Measurements from ENCODE around the gene PLCB4.

Gene PLCB4

DNA sequence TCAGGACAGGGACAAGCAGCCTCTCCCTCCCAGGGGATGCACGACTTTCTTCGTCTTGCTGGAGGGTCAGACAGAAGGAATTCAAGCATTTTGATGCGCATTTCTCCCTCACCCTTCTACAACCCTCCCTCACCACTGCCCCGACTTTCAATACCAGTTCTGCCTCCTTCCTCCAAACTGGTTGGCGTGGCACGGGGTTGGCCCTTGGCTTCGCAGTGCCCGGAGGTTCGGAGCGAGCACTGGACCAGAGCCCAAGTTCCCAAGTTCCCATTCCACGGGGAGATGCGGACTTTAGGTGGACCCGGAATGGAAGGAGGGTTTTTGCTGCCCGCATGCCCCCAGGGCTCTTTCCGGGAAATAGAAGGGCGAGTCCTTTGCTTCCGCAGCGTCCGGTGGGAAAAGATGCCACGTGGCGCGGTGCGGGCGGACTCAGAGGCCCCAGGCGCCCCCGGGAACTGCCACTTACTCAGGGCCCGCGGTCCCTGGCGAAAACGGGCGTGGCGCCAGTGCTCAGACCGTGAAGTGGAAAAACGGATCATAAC is 437.5 kb downstream of the PLCB4 start:
- DNase-seq: no peak

DNA sequence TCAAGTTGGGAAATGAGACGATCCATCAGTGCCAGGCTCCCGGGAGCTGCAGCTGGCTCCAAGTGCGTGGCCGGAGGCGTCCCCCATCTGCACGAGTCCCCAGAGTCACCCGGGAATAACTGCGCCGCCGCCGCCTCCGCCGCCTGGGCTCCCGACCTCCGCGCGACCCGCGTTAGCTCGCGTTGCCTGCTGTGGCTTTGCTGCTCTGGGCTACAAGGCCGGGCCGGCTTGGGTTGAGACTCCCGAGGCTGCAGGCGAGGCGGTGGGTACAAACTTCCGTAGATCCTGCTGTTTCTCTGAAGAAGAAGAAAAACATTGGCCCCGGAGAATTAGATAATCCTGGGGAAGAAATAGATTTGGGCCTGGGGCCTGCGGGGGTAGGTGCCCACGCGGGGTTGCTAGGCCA is 438.1 kb downstream of the PLCB4 start:
- no peak for DNase-seq

DNA sequence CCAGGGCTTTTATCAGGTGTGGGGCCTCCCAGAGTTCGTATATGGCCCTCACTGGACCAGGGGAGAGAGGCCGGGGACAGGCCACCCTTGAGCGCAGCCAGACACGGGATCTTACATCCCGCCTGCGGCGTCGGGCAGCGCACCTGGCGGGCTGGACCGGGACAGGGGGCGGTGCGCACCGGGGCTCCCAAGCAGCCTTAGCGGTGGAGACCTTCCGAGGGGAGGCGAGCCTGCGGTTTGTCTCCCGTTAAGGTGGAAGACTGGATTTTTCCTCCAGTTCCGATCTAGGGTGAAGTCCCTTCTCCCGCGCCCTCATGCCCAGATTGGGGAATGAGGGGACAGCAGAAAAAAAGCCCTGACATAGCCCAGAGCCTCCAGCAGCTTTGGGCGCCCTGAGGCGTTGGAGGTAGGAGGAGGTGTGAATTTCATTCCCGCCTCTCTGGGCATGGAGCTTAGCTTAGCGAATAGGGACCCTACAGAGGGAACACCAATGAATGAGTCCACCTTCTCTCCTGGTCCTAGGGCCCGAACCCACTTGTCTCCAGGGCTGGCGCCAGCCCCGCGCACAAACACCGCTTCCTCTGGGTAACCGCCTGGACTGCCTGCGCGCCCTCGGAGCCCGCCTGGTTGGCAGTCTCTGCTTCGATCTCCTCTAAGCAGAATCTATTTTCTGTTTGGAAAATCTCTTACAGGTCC is 438.8 kb downstream of the PLCB4 start:
- no peak for DNase-seq

DNA sequence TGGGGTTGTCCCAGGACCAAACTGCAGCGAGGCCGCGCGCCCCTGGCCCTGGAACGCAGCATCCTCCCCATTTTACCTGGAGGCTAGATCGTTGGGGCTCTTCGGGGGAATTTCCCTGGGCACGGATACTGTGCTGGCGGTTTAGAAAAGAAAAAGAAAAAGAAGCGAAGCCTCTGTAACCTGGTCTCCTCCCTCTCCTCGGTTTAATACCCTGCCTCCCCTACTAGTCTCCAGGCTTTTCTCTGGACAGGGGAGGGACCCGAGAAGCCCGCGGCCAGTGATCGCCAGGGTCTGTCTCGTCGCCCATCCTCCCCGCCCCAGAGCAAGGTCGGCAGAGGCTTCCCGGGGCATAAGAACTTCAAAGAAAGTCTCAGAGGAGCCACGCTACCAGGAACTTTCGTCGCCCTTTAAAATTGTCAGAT is 439.4 kb downstream of the PLCB4 start:
- DNase-seq: no peak

DNA sequence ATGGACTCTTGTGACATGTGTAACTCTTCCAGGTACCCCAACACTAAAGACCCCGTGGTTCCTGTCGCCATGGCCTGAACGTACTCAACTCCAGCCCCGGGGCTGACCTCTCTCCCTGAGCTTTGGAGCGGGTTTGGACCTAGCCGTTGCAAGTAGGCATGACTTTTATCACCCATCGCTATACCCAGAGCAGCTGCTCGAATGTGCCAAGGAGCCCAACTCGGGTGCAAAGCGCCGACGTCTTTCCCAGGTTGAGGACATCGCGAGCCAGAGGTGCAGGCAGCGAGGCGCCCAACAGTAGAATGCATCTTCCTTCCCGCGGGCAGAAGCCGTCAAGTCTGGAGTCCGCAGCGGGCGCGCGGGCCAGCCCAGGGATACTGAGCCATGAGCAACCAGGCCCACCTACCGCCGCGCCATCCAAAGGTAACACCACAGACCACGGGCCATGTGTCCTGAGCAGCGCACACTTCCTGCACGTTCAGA is 439.9 kb downstream of the PLCB4 start:
- no peak for DNase-seq

DNA sequence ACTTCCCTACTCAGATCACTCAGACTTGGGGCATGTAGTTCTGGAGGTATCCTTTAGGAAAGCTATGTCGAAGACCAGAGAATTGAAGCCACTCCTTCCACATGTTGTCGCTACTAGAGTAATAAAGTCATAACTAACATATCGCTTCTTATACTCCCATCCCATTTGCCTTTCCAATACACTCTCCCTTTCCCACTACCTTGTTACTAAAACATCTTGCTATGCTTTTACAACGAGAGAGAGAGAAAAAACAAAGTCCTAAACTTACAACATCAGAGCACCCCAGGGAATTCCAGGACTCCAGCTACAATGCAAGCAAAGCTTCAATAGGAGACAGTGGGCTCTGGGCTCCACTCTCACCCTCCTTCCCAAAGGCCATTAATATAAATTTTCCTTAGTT is 440.4 kb downstream of the PLCB4 start:
- DNase-seq: no peak

DNA sequence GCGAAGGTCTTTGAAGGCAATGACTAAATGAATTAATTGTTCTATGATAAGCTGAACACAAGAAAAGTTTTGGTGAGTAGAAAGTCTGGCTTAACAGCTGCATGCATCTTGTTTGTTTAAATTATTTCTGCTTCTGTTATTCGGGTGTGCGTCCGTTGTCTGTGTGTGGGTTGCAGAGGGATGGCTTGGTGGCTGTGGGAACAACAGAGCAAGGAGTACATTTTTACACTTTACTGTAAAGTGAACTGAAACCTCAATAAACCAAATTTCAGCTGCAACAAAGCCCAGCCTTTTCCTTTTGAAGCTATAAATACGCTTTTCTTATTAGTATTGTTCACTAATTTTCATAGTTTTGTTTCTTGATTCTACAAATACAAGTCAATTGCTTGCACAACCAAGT is 442.0 kb downstream of the PLCB4 start:
- no peak for DNase-seq

DNA sequence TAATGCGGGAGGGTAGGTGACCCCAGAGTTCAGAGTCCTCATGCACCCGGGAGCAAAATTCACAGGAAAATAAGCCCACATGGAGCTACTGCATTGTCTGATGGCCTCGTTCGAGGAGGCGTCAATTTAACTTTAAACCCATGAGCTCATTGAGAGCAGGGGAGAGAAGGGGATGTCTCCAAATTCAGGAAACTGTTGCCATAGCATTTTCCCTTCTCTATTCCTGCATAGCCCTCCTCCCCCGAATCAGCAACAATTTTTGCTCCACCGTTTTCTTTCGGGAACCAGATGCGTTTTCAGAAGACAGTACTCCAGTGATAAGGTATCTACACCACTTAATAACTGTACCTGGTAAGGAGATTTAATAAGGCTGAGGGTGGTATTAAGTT is 445.2 kb downstream of the PLCB4 start:
- DNase-seq: no peak

DNA sequence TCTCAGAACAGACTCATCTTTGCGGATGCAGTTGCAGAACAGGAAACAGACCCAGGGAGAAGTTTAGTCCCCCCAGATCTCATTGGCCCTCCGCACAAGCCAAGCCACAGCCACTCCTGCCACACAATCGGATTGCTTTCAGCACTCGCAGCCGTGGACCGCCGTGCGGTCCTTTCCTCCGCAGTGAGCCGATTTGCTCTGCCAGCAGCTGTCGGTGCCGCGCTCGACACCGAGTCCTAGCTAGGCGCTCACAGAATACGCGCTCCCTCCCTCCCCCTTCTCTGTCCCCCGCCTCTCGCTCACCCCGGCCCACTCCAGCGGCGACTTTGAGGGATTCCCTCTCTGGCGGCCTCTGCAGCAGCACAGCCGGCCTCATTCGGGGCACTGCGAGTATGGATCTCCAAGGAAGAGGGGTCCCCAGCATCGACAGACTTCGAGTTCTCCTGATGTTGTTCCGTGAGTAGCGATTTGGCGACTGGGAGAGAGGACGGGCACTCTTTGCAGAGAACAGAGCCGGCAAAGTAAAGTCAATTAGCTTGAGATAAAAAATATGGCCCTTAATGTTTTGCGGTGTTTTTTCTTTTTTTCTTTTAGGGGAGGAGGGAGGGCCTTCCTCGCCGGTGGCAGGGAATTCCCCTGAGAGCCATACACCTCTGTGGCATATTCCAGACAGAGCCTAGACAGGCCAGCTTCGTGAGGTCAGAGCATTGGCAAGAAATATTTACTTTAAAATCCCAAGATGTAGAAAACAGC is 445.8 kb downstream of the PLCB4 start, which contains the start of gene LAMP5:
Gene LAMP5 (plus strand): TSS at position 130 of the 753 bp plus-strand sequence. CDS start 263 bp downstream, at position 393.
- DNase-seq: no peak

DNA sequence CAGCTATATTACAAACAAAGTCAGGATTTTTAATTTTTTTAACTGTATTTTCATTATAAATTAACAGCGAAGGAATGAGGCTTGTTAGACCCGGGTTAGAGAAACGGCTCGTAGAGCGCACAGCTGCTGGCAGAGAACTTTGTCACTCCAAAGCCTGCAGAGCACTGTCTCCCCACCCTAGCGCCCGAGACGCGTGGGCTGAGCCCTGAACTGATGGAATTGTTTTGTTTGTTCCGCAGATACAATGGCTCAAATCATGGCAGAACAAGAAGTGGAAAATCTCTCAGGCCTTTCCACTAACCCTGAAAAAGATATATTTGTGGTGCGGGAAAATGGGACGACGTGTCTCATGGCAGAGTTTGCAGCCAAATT is 446.3 kb downstream of the PLCB4 start:
- DNase-seq: no peak

DNA sequence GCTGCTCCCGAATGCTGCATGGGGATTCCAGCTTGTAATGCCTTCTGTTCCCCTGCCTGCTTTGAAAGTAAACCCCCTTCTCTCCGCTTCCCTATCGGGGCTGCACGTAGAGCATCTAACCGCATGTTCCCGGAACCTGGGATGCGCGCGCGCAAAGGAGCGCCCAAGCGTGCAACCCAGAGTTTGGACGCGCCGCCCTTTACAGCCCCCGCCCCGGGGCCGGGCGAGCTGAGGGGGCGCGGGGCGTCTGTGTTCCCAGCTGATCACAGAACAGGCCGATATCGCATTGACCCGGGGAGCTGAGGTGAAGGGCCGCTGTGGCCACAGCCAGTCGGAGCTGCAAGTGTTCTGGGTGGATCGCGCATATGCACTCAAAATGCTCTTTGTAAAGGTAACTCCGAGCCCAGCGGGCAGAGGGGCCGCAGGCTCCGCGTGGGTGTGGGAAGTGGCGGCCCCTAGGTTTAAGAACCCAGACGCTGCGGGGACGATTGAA is 446.9 kb downstream of the PLCB4 start:
- no peak for DNase-seq

DNA sequence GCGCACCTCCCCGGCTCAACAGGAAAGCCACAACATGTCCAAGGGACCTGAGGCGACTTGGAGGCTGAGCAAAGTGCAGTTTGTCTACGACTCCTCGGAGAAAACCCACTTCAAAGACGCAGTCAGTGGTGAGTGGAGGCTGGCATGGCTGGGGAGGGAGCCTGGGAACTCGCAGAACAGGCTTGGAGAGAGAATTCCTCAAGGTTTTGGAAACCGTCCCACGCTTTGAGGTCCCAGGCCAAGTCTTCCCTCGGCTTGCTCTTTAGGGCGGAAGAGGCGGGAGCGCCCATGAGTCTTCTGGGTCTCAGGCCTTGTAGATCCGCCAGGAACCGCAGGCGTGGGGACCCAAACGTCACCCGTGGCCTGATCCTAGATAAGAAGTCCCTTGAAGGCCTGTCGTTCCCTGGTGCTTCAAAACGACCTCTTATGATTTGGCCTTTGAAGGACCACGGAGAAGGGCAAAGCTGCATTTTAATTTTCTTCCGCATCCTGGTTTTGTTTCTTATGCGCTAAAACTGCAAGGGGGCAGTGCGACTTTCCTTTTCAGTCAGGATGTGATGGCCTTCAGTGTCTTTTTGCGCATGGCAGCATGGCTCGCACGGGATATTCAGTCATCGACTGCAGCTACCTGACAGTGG is 447.5 kb downstream of the PLCB4 start:
- DNase-seq: no peak

DNA sequence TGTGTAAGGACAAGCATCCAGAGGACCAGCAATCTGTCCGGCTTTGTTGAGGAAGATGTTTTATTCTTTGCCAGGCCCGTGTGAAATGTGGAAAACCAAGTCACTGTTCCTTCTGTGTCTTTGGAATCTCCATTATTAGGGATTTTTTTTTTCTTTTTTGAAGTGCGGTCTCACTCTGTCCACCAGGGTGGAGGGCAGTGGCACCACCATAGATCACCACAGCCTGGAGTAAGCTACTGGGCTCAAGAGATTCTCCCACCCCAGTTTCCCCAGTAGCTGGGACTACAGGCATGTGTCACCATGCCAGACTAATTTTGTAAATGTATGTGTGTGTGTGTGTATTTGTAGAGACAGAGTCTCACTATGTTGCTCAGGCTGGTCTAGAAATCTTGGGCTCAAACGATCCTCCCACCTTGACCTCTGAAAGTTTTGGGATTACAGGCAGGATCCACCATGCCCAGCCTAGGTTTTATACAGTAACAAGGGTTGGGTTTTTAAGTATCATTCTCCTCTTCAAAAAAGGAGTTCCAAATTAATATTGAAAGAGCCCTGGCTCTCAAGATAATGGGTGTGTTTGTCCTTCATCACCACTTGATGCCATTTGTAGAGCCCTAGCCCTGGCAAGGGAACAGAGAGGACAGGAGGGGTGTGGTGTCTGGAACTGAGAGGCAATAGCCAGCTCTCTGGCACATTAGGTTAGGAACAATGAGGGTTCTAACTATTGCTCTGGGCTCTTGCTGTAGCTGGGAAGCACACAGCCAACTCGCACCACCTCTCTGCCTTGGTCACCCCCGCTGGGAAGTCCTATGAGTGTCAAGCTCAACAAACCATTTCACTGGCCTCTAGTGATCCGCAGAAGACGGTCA is 448.6 kb downstream of the PLCB4 start:
- DNase-seq: no peak

DNA sequence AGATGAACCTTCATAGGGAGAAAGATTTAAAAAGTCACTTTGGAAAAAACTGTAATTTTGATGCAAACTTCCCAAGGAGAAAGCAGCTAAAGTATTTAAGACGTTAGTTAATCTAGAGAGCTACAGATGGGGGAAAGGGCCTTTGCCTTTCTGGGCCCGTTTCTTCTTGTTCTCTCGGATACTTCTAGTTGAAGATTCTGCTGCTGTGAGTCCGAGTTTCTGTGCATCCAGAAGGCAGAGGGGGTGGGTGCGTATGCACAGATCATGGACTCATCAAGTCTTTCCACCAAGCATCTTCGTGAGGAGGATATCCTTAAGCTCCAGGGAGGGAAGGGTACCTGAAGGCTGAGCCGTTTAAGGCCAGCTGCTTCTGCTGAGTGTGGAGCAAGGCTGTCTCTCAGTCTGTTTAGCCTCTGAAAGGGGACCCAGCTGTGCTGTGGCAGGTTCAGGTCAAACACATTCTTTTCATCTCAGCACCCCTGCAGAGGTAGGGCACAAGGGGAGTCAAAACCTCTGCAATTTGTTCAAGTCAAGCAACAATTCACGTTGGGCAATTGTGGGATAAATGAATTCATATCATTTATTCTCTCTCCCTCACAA is 449.8 kb downstream of the PLCB4 start:
- no peak for DNase-seq

DNA sequence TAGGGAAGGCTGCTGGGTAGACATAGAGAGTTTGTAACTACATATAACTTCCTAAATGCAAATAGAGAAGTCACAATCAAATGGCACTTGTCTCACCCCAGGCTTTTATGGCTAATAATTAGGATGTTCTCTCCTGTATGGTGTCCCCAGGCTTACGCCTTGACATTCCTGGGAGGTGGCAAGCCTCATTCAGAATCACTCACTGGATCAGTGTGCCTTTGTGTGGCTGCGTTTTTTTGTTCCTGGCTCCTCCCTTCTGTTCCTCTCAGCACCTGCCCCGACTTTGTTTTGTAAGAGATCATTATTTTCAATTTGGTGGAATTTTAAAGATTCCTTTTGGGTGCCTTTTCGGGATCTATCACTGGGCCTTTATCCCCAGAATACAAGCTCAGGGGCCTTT is 451.2 kb downstream of the PLCB4 start:
- no peak for DNase-seq

DNA sequence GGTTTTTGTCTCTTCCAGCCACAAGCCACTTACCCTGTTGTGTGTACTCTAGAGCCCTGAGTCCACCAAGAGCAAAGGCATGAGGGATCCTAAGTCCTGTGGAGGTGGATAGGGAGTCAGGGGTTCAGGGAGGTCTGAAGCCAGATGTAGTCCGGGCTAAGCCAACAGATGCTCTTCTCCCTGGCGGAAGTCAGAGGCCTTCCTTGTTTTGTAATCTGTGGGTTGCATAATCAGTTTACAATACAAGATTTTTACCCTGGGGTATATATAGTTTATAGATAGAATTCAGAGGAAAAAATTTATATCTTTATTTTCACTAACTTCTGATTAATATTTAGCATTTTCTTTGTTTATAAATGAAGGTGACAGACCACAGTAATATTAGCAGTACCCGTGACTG is 454.7 kb downstream of the PLCB4 start:
- DNase-seq: no peak

Data from T-helper 1 cell (primary cell).